Keratinocyte (primary cell): ENCODE measurements around the gene PTDSS2.

Experiments
- CTCF ChIP-seq, 3 experiments: IDR thresholded peaks in 1 of 3; conservative IDR thresholded peaks in 1 of 3; optimal IDR thresholded peaks in 1 of 3; 2 replicates in 2 of 3; 3 replicates in 1 of 3; pipeline versions ENCODE3 to v1.5.1; 2011; ENCODE audit warnings: low read length in 3 of 3, mild to moderate bottlenecking in 3 of 3, moderate library complexity in 2 of 3, control low read depth in 1 of 3, inconsistent platforms in 1 of 3; ENCODE audit not compliant: insufficient read depth in 2 of 3; ENCODE audit errors: extremely low read depth in 1 of 3
- EZH2 ChIP-seq: IDR thresholded peaks from one replicate; pipeline ENCODE4 v1.6.1; 2012; ENCODE audit warnings: inconsistent platforms, mild to moderate bottlenecking, low read length, moderate library complexity

GRCh38 chr11:459511-460220, 9.6 kb downstream of the PTDSS2 start:
- no peak for TF ChIP-seq CTCF (optimal IDR thresholded peaks at IDR 0.05 in 1 of 3, IDR thresholded peaks at IDR 0.05 in 1 of 3, conservative IDR thresholded peaks at IDR 0.05 in 1 of 3; ENCODE audit: extremely low read depth in 1 of 3, insufficient read depth in 2 of 3, low read length in 3 of 3)
- no peak for TF ChIP-seq EZH2
